Breast epithelium (tissue), 3 donors: ENCODE results near the gene PITX3.

Experiments
- CTCF ChIP-seq, 3 donors: fragments of 450-650 bp; IDR thresholded peaks; one replicate each; pipeline ENCODE4 v1.5.1; 2016 to 2017; ENCODE audit warnings: antibody characterized with exemption in 3 of 3, mild to moderate bottlenecking in 3 of 3, moderate library complexity in 3 of 3
- POLR2A ChIP-seq: fragments of 450-650 bp; IDR thresholded peaks from one replicate; pipeline ENCODE4 v1.6.1; 2016; ENCODE audit warnings: antibody characterized with exemption, mild to moderate bottlenecking, moderate library complexity

GRCh38 chr10:102266670-102267069 is 25.4 kb upstream of the PITX3 start:
- TF ChIP-seq CTCF (IDR thresholded peaks at IDR 0.05): no peak
- no peak for TF ChIP-seq POLR2A
